ENCODE data around the gene PHLPP2.

DNA sequence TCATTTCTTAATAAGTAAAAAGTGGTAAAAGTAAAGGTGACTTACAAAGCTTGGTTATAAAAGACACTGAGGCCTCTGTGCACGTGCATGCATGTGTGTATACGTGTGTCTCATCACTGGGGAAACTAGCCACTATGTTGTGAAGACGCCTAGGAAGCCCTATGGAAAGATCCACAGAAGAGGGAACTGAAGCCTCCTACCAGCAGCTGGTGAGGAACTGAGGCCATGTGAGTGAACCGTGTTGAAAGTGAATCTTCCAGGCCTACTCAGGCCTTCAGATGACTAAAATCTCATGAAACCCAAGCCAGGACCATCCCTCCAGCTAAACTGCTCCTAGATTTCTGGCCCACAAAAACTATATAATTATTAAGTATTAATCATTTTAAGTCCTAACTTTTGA is 23.7 kb downstream of the PHLPP2 start:
- no peak for TF ChIP-seq POLR2A (IDR thresholded peaks at IDR 0.05; ENCODE audit: extremely low read depth, insufficient read length)
- TF ChIP-seq, protein P1, sequence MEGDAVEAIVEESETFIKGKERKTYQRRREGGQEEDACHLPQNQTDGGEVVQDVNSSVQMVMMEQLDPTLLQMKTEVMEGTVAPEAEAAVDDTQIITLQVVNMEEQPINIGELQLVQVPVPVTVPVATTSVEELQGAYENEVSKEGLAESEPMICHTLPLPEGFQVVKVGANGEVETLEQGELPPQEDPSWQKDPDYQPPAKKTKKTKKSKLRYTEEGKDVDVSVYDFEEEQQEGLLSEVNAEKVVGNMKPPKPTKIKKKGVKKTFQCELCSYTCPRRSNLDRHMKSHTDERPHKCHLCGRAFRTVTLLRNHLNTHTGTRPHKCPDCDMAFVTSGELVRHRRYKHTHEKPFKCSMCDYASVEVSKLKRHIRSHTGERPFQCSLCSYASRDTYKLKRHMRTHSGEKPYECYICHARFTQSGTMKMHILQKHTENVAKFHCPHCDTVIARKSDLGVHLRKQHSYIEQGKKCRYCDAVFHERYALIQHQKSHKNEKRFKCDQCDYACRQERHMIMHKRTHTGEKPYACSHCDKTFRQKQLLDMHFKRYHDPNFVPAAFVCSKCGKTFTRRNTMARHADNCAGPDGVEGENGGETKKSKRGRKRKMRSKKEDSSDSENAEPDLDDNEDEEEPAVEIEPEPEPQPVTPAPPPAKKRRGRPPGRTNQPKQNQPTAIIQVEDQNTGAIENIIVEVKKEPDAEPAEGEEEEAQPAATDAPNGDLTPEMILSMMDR (IDR thresholded peaks at IDR 0.05; ENCODE audit: low read depth, low read length), result no peak
